Heart right ventricle (tissue), 16 donors: ENCODE data around the gene SUB1. TPM values are rescaled to one million over a fixed set of nuclear protein-coding genes. Genes with fewer than 3 reads are reported as not detected.
A peak's percentile ranks its signal among the peaks of the same experiment; 100 is the strongest.
"Not testable (repeated sequence)": the region's sequence is repeated elsewhere in the genome, so short reads cannot be mapped to it uniquely, and the experiment has no call there.

Experiments
- ATAC-seq, 8 donors: fragments of 200-7000 bp; cut with Tn5 transposase; one replicate each; pipeline ENCODE4 v1.9.1; 2020; ENCODE audit warnings: mild to moderate bottlenecking in 8 of 8, moderate library complexity in 8 of 8, moderate number of reproducible peaks in 1 of 8
- DNase-seq, 2 donors: peaks; one replicate each; pipeline ENCODE4 v3.0.0-alpha.2; 2020
- H3K27ac ChIP-seq, 10 donors: fragments of 200-600 bp; sonication (generic) in 2 of 10; one replicate each; pipeline versions ENCODE4 v1.5.0 to v1.8.0; 2020 to 2022; ENCODE audit warnings: mild to moderate bottlenecking in 3 of 10
- H3K27me3 ChIP-seq, 7 donors: fragments of 200-600 bp; one replicate each; pipeline ENCODE4 v1.8.0; 2021 to 2022; ENCODE audit warnings: mild to moderate bottlenecking in 2 of 7
- H3K36me3 ChIP-seq, 9 donors: fragments of 200-600 bp; sonication (generic) in 1 of 9; one replicate each; pipeline versions ENCODE4 v1.5.0 to v1.8.0; 2020 to 2022; ENCODE audit warnings: mild to moderate bottlenecking in 2 of 9
- H3K4me1 ChIP-seq, 9 donors: fragments of 200-600 bp; sonication (generic) in 1 of 9; one replicate each; pipeline versions ENCODE4 v1.5.0 to v1.8.0; 2020 to 2022; ENCODE audit warnings: mild to moderate bottlenecking in 4 of 9
- H3K4me3 ChIP-seq, 10 donors: fragments of 200-600 bp; sonication (generic) in 2 of 10; one replicate each; pipeline versions ENCODE4 v1.5.0 to v1.8.0; 2020 to 2022; ENCODE audit warnings: mild to moderate bottlenecking in 7 of 10, moderate library complexity in 2 of 10
- H3K9me3 ChIP-seq, 11 donors: fragments of 200-600 bp in 10 of 11; sonication (generic) in 2 of 11; one replicate each; pipeline versions ENCODE4 v1.5.0 to v1.8.0; 2013 to 2022; ENCODE audit warnings: mild to moderate bottlenecking in 2 of 11, control low read depth in 1 of 11, moderate library complexity in 1 of 11
- CTCF ChIP-seq, 9 donors: fragments of 200-600 bp; sonication (generic) in 2 of 9; IDR thresholded peaks; one replicate each; pipeline versions ENCODE4 v1.5.0 to v1.8.0; 2021 to 2022; ENCODE audit warnings: antibody characterized with exemption in 9 of 9, mild to moderate bottlenecking in 5 of 9, moderate library complexity in 1 of 9
- WGBS, 2 donors: extraction: QIAGEN DNeasy Blood & Tissue Kit; methylation state at CpG; one replicate each; pipeline ENCODE4 v1.1.7; 2013; ENCODE audit warnings: inconsistent platforms in 1 of 2; 5-methylcytosine and 5-hydroxymethylcytosine counted together
- intact Hi-C, 10 donors: fragments of 100-400 bp; cut with DNase I; formaldehyde crosslinking; loops; one replicate each; pipeline versions ENCODE4 v1.11.1 to v1.14.2; 2022
- polyA plus RNA-seq, 2 donors: library from polyadenylated mRNA; stranded (reverse); fragments of 200-250 nt; gene quantifications; one replicate each; pipeline ENCODE4 v1.2.3, GENCODE V29; 2013
- total RNA-seq, 10 donors: library from RNA; stranded (reverse); fragmentation: NEBNext Ultra II Directional in 3 of 10; extraction: Animal tissue kit (Norgen Biotek cat#: 25700) in 3 of 10; gene quantifications; one replicate each; pipeline versions ENCODE4 v1.2.1 to v1.2.4, GENCODE V29; 2021 to 2023
- donor health status: Arrhythmogenic right ventricular cardiomyopathy.
- donor health status: ischemic (EF 13 %, LVEDD 7.1; RV severe dilation, severe dysfunction).
- donor health status: healthy with polysubstance abuse.
- donor health status: DM: no; HTN: yes; CAD: no.
- donor health status: DM: no; HTN: no; CAD: no.
- donor health status: ischemic (EF 25% LVEDD 6.9; RV normal size, moderate dysfunction).
- donor health status: ischemic (EF 25% LVEDD 5.7; RV mildly dilated, moderate dysfunction).
- donor health status: healthy.
- donor health status: DM: yes; HTN: yes; CAD: no.
- donor health status: Ischemic cardiomyopathy.
- donor health status: ischemic (EF 35%, LVEDD 5.7; RV mildly dilated, moderate dysfunction).
- donor health status: nonischemic (EF 11% LVEDD 7.7; RV severe dilation, severe dysfunction).
- donor health status: DM: yes; HTN: yes; CAD: no.
- donor health status: PGD.
- donor health status: ischemic (EF 29% LVEDD 5.4; RV normal size, mild dysfunction).
- donor health status: nonischemic (EF 23%, LVEDD 6.1; RV moderate dilation, normal function).

Gene SUB1
- total and polyA plus RNA-seq, 12 donors: 86.8 to 224 (median 186) TPM

GRCh38 chr5:32565145-32565544, 20.2 kb upstream of the SUB1 start:
- Histone ChIP-seq H3K27ac (no peak overlapping the region), H3K4me1 (no peaks in the 10 kb centered on the region), H3K36me3 (no peaks in the 10 kb centered on the region), H3K4me3 (no peak overlapping the region), H3K9me3 (peaks cover 0 to 14% (median 0%) of the 10 kb centered on the region in 11 donors), H3K27me3 (no peaks in the 10 kb centered on the region)
- DNase-seq: no peak
- intact Hi-C loops: no loop called here
- peak in 1 of 8 donors; percentile 37 for ATAC-seq
- WGBS, 2 donors: 56 to 63% methylated on average over 1 of the region's 1 CpG
- TF ChIP-seq CTCF (IDR thresholded peaks at IDR 0.05): no peak

GRCh38 chr5:32566319-32567111, 18.8 kb upstream of the SUB1 start:
- H3K36me3 ChIP-seq: no peaks in the 10 kb centered on the region
- intact Hi-C loops: no loop called here
- peaks cover 0 to 14% (median 0%) of the 10 kb centered on the region in 11 donors for H3K9me3 ChIP-seq
- DNase-seq (no peak), ATAC-seq (no peak)
- WGBS, 2 donors: 81 to 87% methylated on average over 3 of the region's 3 CpGs
- TF ChIP-seq CTCF (IDR thresholded peaks at IDR 0.05): no peak
- H3K27me3 ChIP-seq: no peaks in the 10 kb centered on the region
- no peak overlapping the region for H3K27ac ChIP-seq
- no peaks in the 10 kb centered on the region for H3K4me1 ChIP-seq
- no peak overlapping the region for H3K4me3 ChIP-seq

- H3K36me3 ChIP-seq: no peaks in the 10 kb centered on the region
- H3K9me3 ChIP-seq: peaks cover 0 to 14% (median 0%) of the 10 kb centered on the region in 11 donors
- H3K4me1 ChIP-seq: no peaks in the 10 kb centered on the region
- no peak overlapping the region for H3K27ac ChIP-seq
- no peaks in the 10 kb centered on the region for H3K27me3 ChIP-seq
- DNase-seq: no peak
- no peak overlapping the region for H3K4me3 ChIP-seq
- intact Hi-C loops: no loop called here
- 67 to 86% methylated on average over 1 of the region's 1 CpG for WGBS, 2 donors
- TF ChIP-seq CTCF (IDR thresholded peaks at IDR 0.05): no peak
- no peak for ATAC-seq
These were observed 14.2 kb upstream of the SUB1 start for GRCh38 chr5:32571128-32571527.

GRCh38 chr5:32572778-32573480, 12.4 kb upstream of the SUB1 start:
- no peak for ATAC-seq
- intact Hi-C loops: no loop called here

GRCh38 chr5:32573481-32573854, 11.9 kb upstream of the SUB1 start:
- H3K4me1 ChIP-seq, intact Hi-C loops, H3K4me3 ChIP-seq, ATAC-seq, H3K9me3 ChIP-seq, DNase-seq, H3K27ac ChIP-seq, H3K27me3 ChIP-seq, H3K36me3 ChIP-seq: not testable (repeated sequence)
- WGBS, 2 donors: 83 to 87% methylated on average over 3 of the region's 3 CpGs

More at GRCh38 chr5:32572778-32573480, 12.4 kb upstream of the SUB1 start:
- Histone ChIP-seq H3K4me3 (no peak overlapping the region), H3K4me1 (no peaks in the 10 kb centered on the region), H3K36me3 (no peaks in the 10 kb centered on the region), H3K27ac (no peak overlapping the region), H3K27me3 (no peaks in the 10 kb centered on the region), H3K9me3 (peaks cover 0 to 4% (median 0%) of the 10 kb centered on the region in 11 donors)
- DNase-seq: no peak
- 70 to 72% methylated on average over 8 of the region's 8 CpGs for WGBS, 2 donors
- no peak for TF ChIP-seq CTCF (IDR thresholded peaks at IDR 0.05)
